ENCODE measurements around the gene DLG2. TPM values are rescaled to one million over a fixed set of nuclear protein-coding genes. Genes with fewer than 3 reads are reported as not detected.

Gene DLG2
- total RNA-seq, 2 experiments from 2014 or later: 1.7 to 2.1 TPM

DNA sequence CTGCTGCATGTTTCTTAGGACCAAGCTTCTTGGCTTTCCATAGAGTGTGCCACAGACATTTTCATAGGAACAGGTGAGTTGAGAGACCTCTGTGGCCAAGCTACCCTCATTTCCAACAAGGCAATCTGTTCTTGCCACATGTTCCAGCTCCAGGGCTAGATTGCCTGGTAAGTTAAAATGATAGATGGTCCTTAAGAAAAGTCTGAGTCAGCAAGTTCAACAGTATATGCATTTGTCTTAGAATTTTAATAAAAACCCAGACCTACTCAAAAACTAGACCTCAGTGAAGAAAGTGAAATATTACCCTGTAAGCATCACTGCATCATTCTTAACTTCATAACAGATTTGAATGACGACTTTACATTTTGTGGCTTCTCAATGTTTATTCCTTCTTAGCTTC, 1123.6 kb downstream of the DLG2 start:
- H3K9me3 Mint-ChIP-seq (ENCODE audit: low read depth): peaks cover 5% of the 10 kb centered on the region
- CTCF ChIA-PET: interaction anchor here (0.6 kb wide), 1 partner anchor 10 kb away, joined by 3 read pairs; no protein-coding TSS in a partner anchor
- no peaks in the 10 kb centered on the region for H3K36me3 Mint-ChIP-seq (ENCODE audit: low read depth)
- intact Hi-C loops (cut with DNase I, micrococcal nuclease): no loop called here
- POLR2A ChIA-PET: no interaction called here
- ATAC-seq (no peak), DNase-seq (no peak)
- no peaks in the 10 kb centered on the region for H3K27me3 Mint-ChIP-seq
- H3K4me3 Mint-ChIP-seq: no peak overlapping the region
- H3K4me1 Mint-ChIP-seq: no peaks in the 10 kb centered on the region
- H3K27ac Mint-ChIP-seq: no peak overlapping the region

DNA sequence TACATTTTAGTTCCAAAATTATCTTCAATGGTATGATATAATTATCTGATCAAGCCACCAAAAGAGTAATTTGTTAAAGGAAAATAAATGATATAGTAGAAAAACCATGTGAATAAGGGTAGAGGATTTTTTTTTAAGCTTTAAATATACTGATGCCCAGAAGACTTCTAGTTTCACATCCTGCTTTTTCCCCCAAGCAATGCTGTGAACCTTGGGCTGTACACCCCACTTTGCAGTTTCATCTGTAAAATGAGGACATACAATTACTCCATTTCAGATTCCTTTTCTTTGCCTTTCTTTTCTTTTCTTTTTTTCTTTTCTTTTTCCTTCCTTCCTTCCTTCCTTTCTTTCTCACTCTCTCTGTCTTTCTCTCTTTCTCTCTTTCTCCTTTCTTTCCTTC, 1125.4 kb downstream of the DLG2 start:
- intact Hi-C loops (cut with DNase I, micrococcal nuclease): no loop called here
- Mint-ChIP-seq H3K27ac (no peak overlapping the region), H3K4me3 (no peak overlapping the region), H3K4me1 (no peaks in the 10 kb centered on the region), H3K27me3 (no peaks in the 10 kb centered on the region), H3K36me3 (ENCODE audit: low read depth) (no peaks in the 10 kb centered on the region), H3K9me3 (ENCODE audit: low read depth) (peaks cover 5% of the 10 kb centered on the region)
- CTCF ChIA-PET: no interaction called here
- ATAC-seq (no peak), DNase-seq (no peak)
- POLR2A ChIA-PET: no interaction called here

DNA sequence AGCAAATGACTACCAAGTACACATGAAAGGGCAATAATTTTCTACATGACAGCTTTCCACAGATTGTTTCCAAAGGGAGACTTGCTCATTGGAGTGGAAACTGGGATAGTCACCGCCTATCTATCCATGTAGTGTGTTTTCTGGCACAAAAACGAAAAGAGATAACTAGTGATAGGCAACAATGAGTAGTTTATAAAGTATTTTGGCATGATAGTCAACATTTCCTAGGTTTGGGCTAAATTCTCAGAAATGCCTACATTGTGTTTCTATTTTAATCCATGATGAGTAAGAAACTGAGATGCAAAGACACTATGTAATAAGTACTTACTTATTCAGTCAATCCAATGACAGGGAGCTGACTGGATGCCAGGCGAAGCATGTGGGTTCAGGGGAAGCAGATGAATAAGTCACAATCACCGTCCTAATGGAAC, 1129.1 kb downstream of the DLG2 start:
- POLR2A ChIA-PET: no interaction called here
- Mint-ChIP-seq H3K4me1 (no peaks in the 10 kb centered on the region), H3K36me3 (ENCODE audit: low read depth) (no peaks in the 10 kb centered on the region), H3K9me3 (ENCODE audit: low read depth) (peaks cover 10% of the 10 kb centered on the region), H3K27me3 (no peaks in the 10 kb centered on the region), H3K27ac (no peak overlapping the region), H3K4me3 (no peak overlapping the region)
- ATAC-seq: no peak
- peak; percentile 3 for DNase-seq
- CTCF ChIA-PET: no interaction called here
- intact Hi-C loops (cut with DNase I, micrococcal nuclease): no loop called here

DNA sequence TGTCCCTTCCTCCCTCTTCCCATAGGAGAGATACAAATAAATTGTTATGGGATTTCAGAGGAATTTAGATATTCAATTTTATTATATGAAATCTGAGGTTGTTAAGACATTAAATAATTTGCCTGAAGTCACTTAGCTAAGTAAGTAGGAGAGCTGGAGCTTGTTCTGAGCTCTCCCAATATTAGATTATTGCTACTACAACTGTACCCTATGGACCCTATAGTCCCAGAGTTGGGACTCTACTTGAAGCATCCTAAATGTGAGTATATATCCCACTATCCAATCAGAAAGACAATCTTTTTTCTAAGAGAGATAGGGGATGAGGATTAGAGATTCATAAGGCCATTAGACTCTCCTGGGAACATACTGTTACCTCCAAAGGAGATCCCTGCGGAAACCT, 1130.0 kb downstream of the DLG2 start:
- Mint-ChIP-seq H3K4me3 (no peak overlapping the region), H3K4me1 (no peaks in the 10 kb centered on the region), H3K36me3 (ENCODE audit: low read depth) (no peaks in the 10 kb centered on the region), H3K27me3 (no peaks in the 10 kb centered on the region), H3K27ac (no peak overlapping the region), H3K9me3 (ENCODE audit: low read depth) (peaks cover 8% of the 10 kb centered on the region)
- CTCF ChIA-PET: no interaction called here
- ATAC-seq: no peak
- POLR2A ChIA-PET: no interaction called here
- intact Hi-C loops (cut with DNase I, micrococcal nuclease): no loop called here
- no peak for DNase-seq

DNA sequence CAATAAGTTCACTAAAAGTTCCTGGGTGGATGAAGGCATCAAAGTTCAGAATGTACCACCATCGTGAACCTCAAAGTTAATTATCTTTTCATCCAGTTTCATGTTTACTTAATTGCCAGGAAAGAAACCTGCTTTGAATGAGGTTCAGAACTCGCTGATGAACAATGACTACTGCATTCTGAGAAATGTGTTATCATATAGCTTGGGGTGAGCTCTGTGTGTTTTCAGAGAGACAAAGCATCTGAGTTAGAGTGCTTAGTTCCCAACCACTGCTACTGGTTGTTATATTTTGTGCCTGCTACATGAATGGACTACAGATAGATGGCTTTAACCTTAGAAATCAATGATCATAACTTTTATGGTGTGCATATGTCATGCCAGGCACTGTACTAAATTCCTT, 1131.0 kb downstream of the DLG2 start:
- Mint-ChIP-seq H3K27ac (no peak overlapping the region), H3K36me3 (ENCODE audit: low read depth) (no peaks in the 10 kb centered on the region), H3K27me3 (no peaks in the 10 kb centered on the region), H3K4me1 (no peaks in the 10 kb centered on the region), H3K4me3 (no peak overlapping the region), H3K9me3 (ENCODE audit: low read depth) (peaks cover 8% of the 10 kb centered on the region)
- intact Hi-C loops (cut with DNase I, micrococcal nuclease): no loop called here
- ChIA-PET CTCF (no interaction called here), POLR2A (no interaction called here)
- ATAC-seq (no peak), DNase-seq (no peak)

DNA sequence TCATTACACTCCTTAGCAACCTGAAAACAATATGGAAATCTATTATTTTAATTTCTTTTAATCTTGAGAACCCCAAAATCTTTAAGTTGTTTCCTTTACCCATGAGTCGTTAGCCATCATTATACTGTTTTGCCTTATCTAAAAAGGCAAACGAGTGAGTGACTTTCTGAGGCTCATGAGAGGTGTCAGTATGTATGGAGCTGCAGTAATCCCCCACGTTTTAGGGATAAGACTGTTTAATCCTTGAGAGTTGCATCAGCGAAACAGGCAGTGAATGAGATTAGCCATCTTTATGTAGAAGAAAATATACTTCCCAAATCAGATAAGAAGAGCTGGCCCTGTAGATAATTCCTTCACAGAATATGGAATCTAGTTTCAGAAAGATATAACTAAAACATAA, 1147.0 kb downstream of the DLG2 start:
- ChIA-PET CTCF (no interaction called here), POLR2A (no interaction called here)
- Mint-ChIP-seq H3K4me1 (no peaks in the 10 kb centered on the region), H3K36me3 (ENCODE audit: low read depth) (no peaks in the 10 kb centered on the region), H3K9me3 (ENCODE audit: low read depth) (peaks cover 7% of the 10 kb centered on the region), H3K4me3 (no peak overlapping the region), H3K27ac (no peak overlapping the region), H3K27me3 (no peaks in the 10 kb centered on the region)
- intact Hi-C loops (cut with DNase I, micrococcal nuclease): no loop called here
- DNase-seq (no peak), ATAC-seq (no peak)

DNA sequence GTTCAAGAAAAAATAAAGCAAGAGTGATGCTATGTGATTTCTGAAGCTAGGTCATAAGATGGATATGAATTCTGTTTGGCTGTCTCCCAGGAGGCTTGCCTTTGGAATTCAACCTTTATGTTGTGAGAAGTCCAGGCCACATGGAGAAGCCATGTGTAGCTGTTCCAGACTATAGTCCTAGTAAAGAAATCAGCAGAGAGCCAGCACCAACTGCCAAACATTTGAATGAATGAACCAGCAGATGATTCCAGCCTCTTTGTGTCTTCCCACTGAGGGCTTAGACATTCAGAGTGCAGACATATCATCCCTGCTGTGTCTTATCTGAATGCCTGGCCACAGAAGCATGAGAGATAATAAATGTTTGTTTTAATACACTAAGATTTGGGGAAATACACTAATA, 1150.6 kb downstream of the DLG2 start:
- Mint-ChIP-seq H3K9me3 (ENCODE audit: low read depth) (peaks cover 1% of the 10 kb centered on the region), H3K27ac (no peak overlapping the region), H3K4me3 (no peak overlapping the region), H3K27me3 (no peaks in the 10 kb centered on the region), H3K4me1 (no peaks in the 10 kb centered on the region), H3K36me3 (ENCODE audit: low read depth) (no peaks in the 10 kb centered on the region)
- POLR2A ChIA-PET: no interaction called here
- no peak for DNase-seq
- CTCF ChIA-PET: no interaction called here
- no peak for ATAC-seq
- intact Hi-C loops (cut with DNase I, micrococcal nuclease): no loop called here

DNA sequence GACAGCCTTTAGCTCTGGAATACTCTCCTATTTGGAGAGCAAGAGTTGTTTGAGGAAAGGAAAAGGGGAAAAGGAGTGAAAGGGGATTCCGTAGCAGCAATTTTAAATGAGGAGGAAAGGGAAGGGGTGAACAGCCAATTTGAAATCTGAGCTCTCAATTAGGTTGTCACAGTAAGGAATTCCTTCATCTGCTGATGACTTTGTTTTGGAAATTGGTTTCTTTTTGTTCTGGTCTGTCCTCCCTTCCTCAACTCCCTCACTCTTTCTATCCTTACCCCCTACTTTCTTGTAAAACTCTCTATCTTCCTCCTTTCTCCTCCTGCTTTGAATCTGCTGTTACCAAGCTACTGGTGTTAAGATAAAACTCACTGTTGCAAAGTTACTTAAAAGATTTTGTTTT, 1155.6 kb downstream of the DLG2 start:
- CTCF ChIA-PET: interaction anchor here (0.7 kb wide), 1 partner anchor 435 kb away, joined by 5 read pairs; no protein-coding TSS in a partner anchor
- DNase-seq: no peak
- no peak overlapping the region for H3K4me3 Mint-ChIP-seq
- H3K36me3 Mint-ChIP-seq (ENCODE audit: low read depth): no peaks in the 10 kb centered on the region
- no peak for ATAC-seq
- H3K27ac Mint-ChIP-seq: no peak overlapping the region
- POLR2A ChIA-PET: no interaction called here
- no peaks in the 10 kb centered on the region for H3K27me3 Mint-ChIP-seq
- peaks cover 1% of the 10 kb centered on the region for H3K9me3 Mint-ChIP-seq (ENCODE audit: low read depth)
- H3K4me1 Mint-ChIP-seq: no peaks in the 10 kb centered on the region
- intact Hi-C loops (cut with DNase I, micrococcal nuclease): no loop called here

DNA sequence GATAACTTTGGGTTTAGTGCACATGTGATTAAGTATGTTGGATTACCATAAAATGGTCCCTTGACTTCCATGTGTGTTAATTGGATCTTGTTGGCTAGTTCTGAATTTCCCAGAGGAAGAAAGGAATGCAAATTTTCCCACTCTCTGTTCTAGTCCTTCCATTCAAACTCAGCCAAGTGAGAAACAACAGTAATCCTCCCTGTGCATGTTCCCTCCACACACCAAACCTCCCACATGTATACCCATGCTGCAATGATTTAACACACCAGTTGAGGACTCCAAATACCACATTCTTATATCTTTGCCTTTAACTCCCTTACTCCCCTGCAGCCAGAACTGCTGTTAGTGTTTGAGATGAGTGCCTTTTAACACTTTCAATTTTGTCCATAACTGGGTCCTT, 1158.9 kb downstream of the DLG2 start:
- Mint-ChIP-seq H3K27me3 (no peaks in the 10 kb centered on the region), H3K27ac (no peak overlapping the region), H3K4me1 (no peaks in the 10 kb centered on the region), H3K4me3 (no peak overlapping the region), H3K9me3 (ENCODE audit: low read depth) (peaks cover 1% of the 10 kb centered on the region), H3K36me3 (ENCODE audit: low read depth) (no peaks in the 10 kb centered on the region)
- DNase-seq (no peak), ATAC-seq (no peak)
- ChIA-PET POLR2A (no interaction called here), CTCF (interaction anchor here (0.7 kb wide), 1 partner anchor 172 kb away, joined by 3 read pairs; no protein-coding TSS in a partner anchor)
- intact Hi-C loops (cut with DNase I, micrococcal nuclease): no loop called here

DNA sequence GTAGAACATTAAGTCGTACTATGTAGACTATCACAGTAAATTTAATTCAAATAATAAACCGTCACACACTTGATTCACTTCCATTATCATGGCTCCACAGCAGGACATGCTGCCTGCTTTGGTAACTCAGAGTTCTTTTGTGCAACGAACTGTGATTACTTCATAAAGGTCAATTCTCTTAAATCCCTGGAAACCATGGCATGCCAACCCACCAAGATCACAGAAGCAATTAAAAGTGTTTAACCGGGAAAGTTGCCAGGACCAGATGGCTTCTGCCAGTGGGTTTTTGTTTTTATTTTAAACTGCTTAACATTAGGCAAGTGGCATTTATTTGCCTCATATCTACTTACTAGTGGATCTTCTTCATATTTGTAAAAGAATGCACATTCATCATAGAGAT, 1162.1 kb downstream of the DLG2 start:
- no peaks in the 10 kb centered on the region for H3K4me1 Mint-ChIP-seq
- peaks cover 3% of the 10 kb centered on the region for H3K9me3 Mint-ChIP-seq (ENCODE audit: low read depth)
- DNase-seq (no peak), ATAC-seq (no peak)
- H3K36me3 Mint-ChIP-seq (ENCODE audit: low read depth): no peaks in the 10 kb centered on the region
- intact Hi-C loops (cut with DNase I, micrococcal nuclease): no loop called here
- H3K4me3 Mint-ChIP-seq: no peak overlapping the region
- no peaks in the 10 kb centered on the region for H3K27me3 Mint-ChIP-seq
- CTCF ChIA-PET: no interaction called here
- POLR2A ChIA-PET: no interaction called here
- H3K27ac Mint-ChIP-seq: no peak overlapping the region

DNA sequence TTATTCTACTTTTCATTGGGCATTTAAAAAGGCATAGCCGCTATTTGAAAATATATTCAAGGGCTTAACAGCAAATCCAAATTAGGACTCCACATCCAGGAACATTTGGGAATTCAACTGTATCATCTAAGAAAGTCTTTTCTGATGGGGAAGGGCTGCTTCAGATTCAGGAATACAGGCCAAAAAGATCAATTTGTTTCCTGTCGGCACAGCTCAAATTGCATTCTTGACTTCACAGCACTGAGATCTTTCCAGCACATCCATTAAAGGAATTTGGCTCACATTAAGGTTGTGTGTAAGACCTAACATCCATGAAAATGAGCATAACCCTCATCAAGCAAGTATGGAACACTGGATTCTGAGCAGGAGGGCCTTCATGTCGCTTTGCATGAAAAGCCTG, 1171.5 kb downstream of the DLG2 start:
- Mint-ChIP-seq H3K36me3 (ENCODE audit: low read depth) (no peaks in the 10 kb centered on the region), H3K27me3 (no peaks in the 10 kb centered on the region)
- DNase-seq: no peak

DNA sequence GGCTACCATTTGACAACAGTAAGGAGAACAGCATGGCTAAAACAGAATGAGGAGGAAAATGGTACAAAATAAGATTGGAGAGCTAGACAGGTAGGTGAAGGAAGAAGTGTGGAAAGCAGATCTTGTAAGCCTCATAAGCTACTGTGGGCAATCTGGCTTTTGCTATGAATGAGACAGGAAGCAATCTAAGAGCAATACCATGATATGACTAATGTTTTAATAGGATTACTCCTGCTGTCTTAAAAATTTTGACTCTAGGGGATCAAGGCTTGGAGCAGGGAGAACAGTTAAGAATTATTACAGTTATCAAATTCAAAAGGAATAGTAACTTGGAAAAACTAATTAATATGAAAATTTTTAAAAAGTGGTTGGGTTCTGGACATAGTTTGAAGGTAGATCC, 1174.9 kb downstream of the DLG2 start:
- Mint-ChIP-seq H3K27me3 (no peaks in the 10 kb centered on the region), H3K4me1 (no peaks in the 10 kb centered on the region), H3K4me3 (no peak overlapping the region), H3K9me3 (ENCODE audit: low read depth) (peaks cover 4% of the 10 kb centered on the region), H3K27ac (no peak overlapping the region), H3K36me3 (ENCODE audit: low read depth) (no peaks in the 10 kb centered on the region)
- ChIA-PET POLR2A (no interaction called here), CTCF (no interaction called here)
- ATAC-seq: no peak
- DNase-seq: no peak
- intact Hi-C loops (cut with DNase I, micrococcal nuclease): no loop called here

More for the DNA sequence above, 1171.5 kb downstream of the DLG2 start:
- ChIA-PET POLR2A (no interaction called here), CTCF (no interaction called here)
- Mint-ChIP-seq H3K4me1 (no peaks in the 10 kb centered on the region), H3K9me3 (ENCODE audit: low read depth) (peaks cover 2% of the 10 kb centered on the region), H3K27ac (no peak overlapping the region), H3K4me3 (no peak overlapping the region)
- intact Hi-C loops (cut with DNase I, micrococcal nuclease): no loop called here
- ATAC-seq: no peak

DNA sequence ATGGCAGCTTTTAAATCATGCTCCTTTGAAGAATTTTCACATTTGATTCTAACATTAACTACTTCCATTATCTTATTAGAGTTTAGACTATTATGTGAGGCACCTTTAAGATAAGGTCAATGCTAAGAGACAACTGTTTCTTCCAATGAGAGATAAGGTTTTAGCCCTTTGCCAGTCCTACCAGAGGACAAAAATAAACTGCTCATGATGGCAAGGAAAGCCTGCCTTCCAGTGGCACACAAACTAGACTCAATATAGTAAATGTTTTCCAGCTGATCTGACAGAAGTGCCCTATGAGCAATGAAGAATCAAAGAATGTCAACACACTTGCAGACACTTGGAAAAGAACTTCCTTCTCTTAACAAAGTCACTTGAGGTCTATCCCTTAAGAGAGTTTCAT, 1188.6 kb downstream of the DLG2 start:
- ATAC-seq (no peak), DNase-seq (no peak)
- no peaks in the 10 kb centered on the region for H3K27me3 Mint-ChIP-seq
- peaks cover 8% of the 10 kb centered on the region for H3K9me3 Mint-ChIP-seq (ENCODE audit: low read depth)
- POLR2A ChIA-PET: no interaction called here
- no peak overlapping the region for H3K4me3 Mint-ChIP-seq
- H3K36me3 Mint-ChIP-seq (ENCODE audit: low read depth): no peaks in the 10 kb centered on the region
- H3K4me1 Mint-ChIP-seq: no peaks in the 10 kb centered on the region
- CTCF ChIA-PET: no interaction called here
- H3K27ac Mint-ChIP-seq: no peak overlapping the region
- intact Hi-C loops (cut with DNase I, micrococcal nuclease): no loop called here
